K562 (cell line): Measurements from ENCODE around the gene SLC16A1. TPM values are rescaled to one million over a fixed set of nuclear protein-coding genes. Genes with fewer than 3 reads are reported as not detected.

Source experiments
- CTBP1 ChIP-seq: fragments of 450-650 bp; IDR thresholded peaks from 2 replicates; pipeline ENCODE4 v1.6.1; 2016; ENCODE audit warnings: borderline replicate concordance
- DEAF1 ChIP-seq: fragments of 450-650 bp; formaldehyde crosslinking; IDR thresholded peaks from 2 replicates; pipeline ENCODE4 v1.4.0; 2020; ENCODE audit warnings: mild to moderate bottlenecking, moderate library complexity
- EP300 ChIP-seq: IDR thresholded peaks from 2 replicates; pipeline ENCODE4 v1.6.1; 2012; ENCODE audit warnings: low read length, improper control_type of control experiment
- FOXP1 ChIP-seq: sonication (generic); formaldehyde crosslinking; IDR thresholded peaks from 2 replicates; pipeline ENCODE4 v1.8.0; 2022; ENCODE audit warnings: mild to moderate bottlenecking, missing genetic modification reagents
- GABPA ChIP-seq: fragments of 200-800 bp; sonication (Bioruptor generic); conservative IDR thresholded peaks from 2 replicates; pipeline ENCODE4 v1.6.1; 2016; ENCODE audit warnings: low read depth, missing genetic modification characterization, missing compliant biosample characterization
- POLR2A ChIP-seq: fragments of 450-650 bp; conservative IDR thresholded peaks from 2 replicates; pipeline ENCODE4 v1.6.1; 2016
- PTTG1 ChIP-seq: fragments of 450-650 bp; IDR thresholded peaks from 2 replicates; pipeline ENCODE4 v1.6.1; 2016; ENCODE audit warnings: low read depth, mild to moderate bottlenecking, missing genetic modification characterization, missing compliant biosample characterization
- RNF2 ChIP-seq: sonication (generic); IDR thresholded peaks from 2 replicates; pipeline ENCODE4 v1.6.1; 2016
- SMAD2 ChIP-seq: fragments of 150-350 bp; IDR thresholded peaks from 2 replicates; pipeline ENCODE4 v1.6.1; 2014; ENCODE audit warnings: low read depth, mild to moderate bottlenecking, low read length
- SPI1 ChIP-seq: IDR thresholded peaks from 2 replicates; pipeline ENCODE4 v1.6.1; 2011; ENCODE audit warnings: low read depth, low read length, control low read depth, borderline replicate concordance
- SRSF9 ChIP-seq: fragments of 200-400 bp; formaldehyde crosslinking; IDR thresholded peaks from 2 replicates; pipeline ENCODE4 v1.6.1; 2017; ENCODE audit warnings: low read depth, low read length, borderline replicate concordance
- ZBED1 ChIP-seq: IDR thresholded peaks from 2 replicates; pipeline ENCODE4 v1.6.1; 2014
- ZFP36 ChIP-seq: fragments of 150-350 bp; IDR thresholded peaks from 2 replicates; pipeline ENCODE4 v1.6.1; 2018; ENCODE audit warnings: low read length, low read depth; ENCODE audit not compliant: partially characterized antibody
- ZNF253 ChIP-seq: fragments of 250-450 bp; sonication (Bioruptor Pico); conservative IDR thresholded peaks from 2 replicates; pipeline ENCODE4 v1.6.1; 2021; ENCODE audit warnings: mild to moderate bottlenecking
- ZNF444 ChIP-seq: fragments of 250-450 bp; sonication (Bioruptor Pico); IDR thresholded peaks from 2 replicates; pipeline ENCODE4 v1.4.0; 2020; ENCODE audit warnings: mild to moderate bottlenecking, moderate library complexity
- ZNF507 ChIP-seq: conservative IDR thresholded peaks from 2 replicates; pipeline ENCODE4 v1.6.1; 2017; ENCODE audit warnings: missing genetic modification characterization, missing compliant biosample characterization
- ZNF76 ChIP-seq: fragments of 250-450 bp; sonication (Bioruptor Pico); IDR thresholded peaks from 2 replicates; pipeline ENCODE4 v1.4.0; 2020; ENCODE audit warnings: mild to moderate bottlenecking, moderate library complexity, borderline replicate concordance
- polyA plus RNA-seq, 8 experiments: library from polyadenylated mRNA; depleted of rRNA in 4 of 8; stranded (reverse) in 5 of 8; unstranded in 3 of 8; fragments of >200 nt; fragmentation: Nextera tagmentation in 2 of 8; fragmentation: Illumina TruSeq in 1 of 8; extraction: Ambion mirVana in 2 of 8; extraction: Trizol in 1 of 8; gene quantifications; 2 replicates each; pipeline versions ENCODE4 v1.2.1 to v1.2.3, GENCODE V29; 2011 to 2014; ENCODE audit warnings: inconsistent platforms in 1 of 8, missing spikeins in 1 of 8
- total RNA-seq, 7 experiments: library from RNA; depleted of rRNA in 6 of 7; stranded (reverse); fragments of >200 nt in 6 of 7; fragmentation: Illumina TruSeq in 2 of 7; extraction: Trizol in 2 of 7; gene quantifications; 2 replicates each; pipeline versions ENCODE4 v1.2.1 to v1.2.3, GENCODE V29; 2011 to 2021; ENCODE audit warnings: low replicate concordance in 1 of 7
- TF ChIP-seq, protein P1 (sequence below): fragments of 250-450 bp; sonication (Bioruptor Pico); IDR thresholded peaks from 2 replicates; pipeline ENCODE4 v1.5.0; 2021; ENCODE audit warnings: mild to moderate bottlenecking, moderate library complexity
- TF ChIP-seq, protein P2 (sequence below): fragments of 250-450 bp; sonication (Bioruptor Pico); IDR thresholded peaks from 2 replicates; pipeline ENCODE4 v1.9.0; 2021; ENCODE audit warnings: mild to moderate bottlenecking
- TF ChIP-seq, protein P3 (sequence below): sonication (generic); formaldehyde crosslinking; IDR thresholded peaks from 2 replicates; pipeline ENCODE4 v1.8.0; 2022; ENCODE audit warnings: mild to moderate bottlenecking, missing genetic modification reagents, borderline replicate concordance
- TF ChIP-seq, protein P4 (sequence below): sonication (generic); formaldehyde crosslinking; IDR thresholded peaks from 2 replicates; pipeline ENCODE4 v1.8.1; 2023; ENCODE audit warnings: mild to moderate bottlenecking, missing genetic modification reagents

Gene SLC16A1
- total and polyA plus RNA-seq, 9 of the 15 experiments (the other 6 are each of a cell fraction or from before 2014, with no cell fraction given), result 73.1 to 244 (median 117) TPM

DNA sequence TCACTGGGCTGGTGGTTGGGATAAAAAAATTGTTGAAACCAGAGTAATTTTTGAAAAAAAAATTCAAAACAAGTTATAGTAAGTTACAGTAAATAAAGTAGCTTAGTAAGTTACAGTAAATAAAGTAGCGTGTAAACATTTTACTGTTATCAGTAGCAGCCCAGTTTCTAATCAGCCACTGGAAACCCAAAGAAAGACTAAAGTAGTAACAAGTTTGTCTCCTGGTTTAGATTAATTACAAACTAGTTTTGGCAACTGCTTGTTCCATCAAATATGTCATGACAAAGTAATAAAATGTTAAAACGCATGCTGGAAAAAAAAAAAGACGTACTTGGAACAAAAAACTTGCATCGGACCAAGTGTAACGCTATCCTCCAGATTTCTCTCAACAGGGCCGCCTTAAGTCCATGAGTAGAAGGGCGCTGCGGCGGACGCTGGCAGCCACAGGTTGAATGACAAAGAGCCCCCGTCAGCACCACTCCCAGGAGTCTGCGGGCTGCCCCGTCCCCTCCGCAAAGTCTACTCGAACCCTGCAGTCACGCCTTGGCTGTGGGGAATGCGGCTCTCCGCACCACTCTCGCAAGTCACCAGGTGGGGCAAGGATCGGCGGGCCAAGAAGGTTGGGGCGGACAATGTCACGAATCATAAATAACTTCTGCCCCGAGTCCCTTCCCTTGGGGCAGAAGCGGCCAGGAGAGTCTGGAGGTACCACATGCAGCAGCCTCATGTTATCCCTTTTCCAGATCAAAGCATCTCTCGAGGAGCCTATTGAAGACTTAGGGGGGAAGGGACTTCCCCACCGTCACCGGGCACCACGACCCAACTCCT lies 837 bp downstream of the SLC16A1 start (continued):
- TF ChIP-seq GABPA (no peak), ZNF444 (no peak), SPI1 (no peak), ZNF76 (no peak), ZBED1 (0 out of 2 replicates have a peak, but pooled peaks have one; percentile 19), FOXP1 (CRISPR knock-in tag) (no peak), SRSF9 (no peak), RNF2 (no peak), PTTG1 (no peak), CTBP1 (peak; percentile 30; the same call in 1 of the 2 replicates), ZFP36 (no peak), SMAD2 (no peak), ZNF507 (tag) (no peak), EP300 (0 out of 2 replicates have a peak, but pooled peaks have one; percentile 12), POLR2A (no peak), DEAF1 (CRISPR knock-in tag) (no peak), ZNF253 (CRISPR knock-in tag) (0 out of 2 replicates have a peak, but pooled peaks have one; percentile 40)
- TF ChIP-seq, protein P1, sequence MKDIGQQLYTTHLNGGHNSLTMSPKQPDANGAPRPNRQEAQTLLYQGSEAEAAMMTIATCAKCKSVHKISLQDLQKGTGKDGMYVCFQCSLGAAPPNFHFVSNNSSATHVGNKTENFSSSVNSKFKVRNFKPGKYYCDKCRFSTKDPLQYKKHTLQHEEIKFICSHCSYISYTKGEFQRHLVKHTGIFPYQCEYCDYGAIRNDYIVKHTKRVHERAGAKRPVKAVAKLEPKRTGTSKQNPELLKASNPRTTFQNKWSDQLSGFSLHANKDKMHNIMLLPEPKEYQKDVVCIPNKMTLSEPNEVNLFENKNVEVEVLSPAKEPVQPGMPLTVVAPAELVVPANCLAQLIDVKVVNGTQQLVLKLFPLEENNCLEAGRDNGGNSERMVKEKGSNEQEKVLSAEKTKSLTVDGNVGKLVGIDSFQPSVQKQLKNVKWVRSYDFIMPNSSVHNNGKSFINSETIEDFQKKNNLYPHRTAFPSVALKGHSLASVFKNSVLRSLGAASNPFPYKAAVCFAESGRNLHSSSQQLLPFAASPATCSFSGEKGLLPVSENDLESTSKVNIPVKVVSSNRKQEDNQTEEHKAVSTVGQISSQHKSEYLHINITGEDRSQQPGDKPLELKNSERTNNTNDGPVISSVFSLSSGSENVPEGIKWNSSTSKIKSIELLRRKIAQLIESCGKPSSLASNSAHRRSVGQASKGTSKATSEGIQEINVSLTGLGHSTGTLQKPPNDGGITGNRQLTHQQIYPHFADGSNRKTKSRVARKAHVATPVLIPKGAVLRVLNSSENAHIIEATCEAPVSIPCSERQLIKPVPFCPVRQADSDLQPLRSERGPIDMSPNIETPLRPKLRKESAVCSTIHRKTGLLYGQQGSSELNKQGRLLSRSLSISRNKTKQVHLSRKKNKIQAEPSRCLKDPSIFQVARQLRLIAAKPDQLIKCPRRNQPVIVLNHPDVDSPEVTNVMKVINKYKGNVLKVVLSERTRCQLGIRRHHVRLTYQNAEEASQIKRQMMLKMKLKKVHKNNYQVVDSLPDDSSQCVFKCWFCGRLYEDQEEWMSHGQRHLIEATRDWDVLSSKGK (CRISPR knock-in tag), result no peak
- TF ChIP-seq, protein P2, sequence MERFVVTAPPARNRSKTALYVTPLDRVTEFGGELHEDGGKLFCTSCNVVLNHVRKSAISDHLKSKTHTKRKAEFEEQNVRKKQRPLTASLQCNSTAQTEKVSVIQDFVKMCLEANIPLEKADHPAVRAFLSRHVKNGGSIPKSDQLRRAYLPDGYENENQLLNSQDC, result 0 out of 2 replicates have a peak, but pooled peaks have one; percentile 29
- TF ChIP-seq, protein P3, sequence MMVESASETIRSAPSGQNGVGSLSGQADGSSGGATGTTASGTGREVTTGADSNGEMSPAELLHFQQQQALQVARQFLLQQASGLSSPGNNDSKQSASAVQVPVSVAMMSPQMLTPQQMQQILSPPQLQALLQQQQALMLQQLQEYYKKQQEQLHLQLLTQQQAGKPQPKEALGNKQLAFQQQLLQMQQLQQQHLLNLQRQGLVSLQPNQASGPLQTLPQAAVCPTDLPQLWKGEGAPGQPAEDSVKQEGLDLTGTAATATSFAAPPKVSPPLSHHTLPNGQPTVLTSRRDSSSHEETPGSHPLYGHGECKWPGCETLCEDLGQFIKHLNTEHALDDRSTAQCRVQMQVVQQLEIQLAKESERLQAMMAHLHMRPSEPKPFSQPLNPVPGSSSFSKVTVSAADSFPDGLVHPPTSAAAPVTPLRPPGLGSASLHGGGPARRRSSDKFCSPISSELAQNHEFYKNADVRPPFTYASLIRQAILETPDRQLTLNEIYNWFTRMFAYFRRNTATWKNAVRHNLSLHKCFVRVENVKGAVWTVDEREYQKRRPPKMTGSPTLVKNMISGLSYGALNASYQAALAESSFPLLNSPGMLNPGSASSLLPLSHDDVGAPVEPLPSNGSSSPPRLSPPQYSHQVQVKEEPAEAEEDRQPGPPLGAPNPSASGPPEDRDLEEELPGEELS (CRISPR knock-in tag), result no peak
- TF ChIP-seq, protein P4, sequence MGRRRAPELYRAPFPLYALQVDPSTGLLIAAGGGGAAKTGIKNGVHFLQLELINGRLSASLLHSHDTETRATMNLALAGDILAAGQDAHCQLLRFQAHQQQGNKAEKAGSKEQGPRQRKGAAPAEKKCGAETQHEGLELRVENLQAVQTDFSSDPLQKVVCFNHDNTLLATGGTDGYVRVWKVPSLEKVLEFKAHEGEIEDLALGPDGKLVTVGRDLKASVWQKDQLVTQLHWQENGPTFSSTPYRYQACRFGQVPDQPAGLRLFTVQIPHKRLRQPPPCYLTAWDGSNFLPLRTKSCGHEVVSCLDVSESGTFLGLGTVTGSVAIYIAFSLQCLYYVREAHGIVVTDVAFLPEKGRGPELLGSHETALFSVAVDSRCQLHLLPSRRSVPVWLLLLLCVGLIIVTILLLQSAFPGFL (CRISPR knock-in tag), result peak; percentile 95
